ES-I3 (cell line): Measurements from ENCODE around the gene SAP30.
A peak's percentile ranks its signal among the peaks of the same experiment; 100 is the strongest.

Source experiments
- H3K36me3 ChIP-seq: 2 replicates; pipeline ENCODE4 v1.6.1; 2013; ENCODE audit warnings: mild to moderate bottlenecking, low read length, control low read depth, moderate library complexity; ENCODE audit not compliant: insufficient read depth
- H3K4me1 ChIP-seq: 2 replicates; pipeline ENCODE4 v1.6.1; 2013; ENCODE audit warnings: mild to moderate bottlenecking, control low read depth, low read length; ENCODE audit not compliant: insufficient read depth
- H3K9ac ChIP-seq: 2 replicates; pipeline ENCODE4 v1.6.1; 2013; ENCODE audit warnings: low read depth, mild to moderate bottlenecking, low read length, moderate library complexity
- H3K9me3 ChIP-seq: 2 replicates; pipeline ENCODE4 v1.6.1; 2013; ENCODE audit warnings: mild to moderate bottlenecking, low read length, moderate library complexity; ENCODE audit not compliant: control insufficient read depth, insufficient read depth

SAP30 gene

GRCh38 chr4:173370477-173371291, at the start of gene SAP30:
SAP30 (plus strand) TSS chr4:173370954; CDS start chr4:173371183, 229 bp downstream.
- no peaks in the 10 kb centered on the region for H3K36me3 ChIP-seq
- H3K9ac ChIP-seq = peak within 1 kb of the TSS; percentile 80
- H3K4me1 ChIP-seq = no peaks in the 10 kb centered on the region
- no peaks in the 10 kb centered on the region for H3K9me3 ChIP-seq

GRCh38 chr4:173325007-173325736, 45.6 kb upstream of the SAP30 start:
- Histone ChIP-seq H3K9me3 (no peaks in the 10 kb centered on the region), H3K9ac (no peak overlapping the region), H3K4me1 (0 out of 2 replicates have a peak, but pooled peaks cover 3% of the 10 kb centered on the region), H3K36me3 (peaks cover 24% of the 10 kb centered on the region)

- Histone ChIP-seq H3K36me3 (peaks cover 35% of the 10 kb centered on the region), H3K9me3 (no peaks in the 10 kb centered on the region), H3K9ac (no peak overlapping the region), H3K4me1 (peaks cover 11% of the 10 kb centered on the region; the same call in 1 of the 2 replicates)
These were observed 42.4 kb upstream of the SAP30 start for GRCh38 chr4:173328236-173328901.

- H3K9me3 ChIP-seq = no peaks in the 10 kb centered on the region
- H3K4me1 ChIP-seq = peaks cover 8% of the 10 kb centered on the region; the same call in 1 of the 2 replicates
- H3K9ac ChIP-seq = no peak overlapping the region
- peaks cover 32% of the 10 kb centered on the region for H3K36me3 ChIP-seq
These were observed 40.2 kb upstream of the SAP30 start for GRCh38 chr4:173330590-173330989.

- H3K4me1 ChIP-seq = peaks cover 8% of the 10 kb centered on the region; the same call in 1 of the 2 replicates
- peak overlapping the region; percentile 99; the same call in 1 of the 2 replicates for H3K9ac ChIP-seq
- peaks cover 25% of the 10 kb centered on the region for H3K36me3 ChIP-seq
- no peaks in the 10 kb centered on the region for H3K9me3 ChIP-seq
These were observed 38.7 kb upstream of the SAP30 start for GRCh38 chr4:173332021-173332487.

GRCh38 chr4:173332963-173333657, 37.6 kb upstream of the SAP30 start:
- Histone ChIP-seq H3K9me3 (no peaks in the 10 kb centered on the region), H3K4me1 (peaks cover 8% of the 10 kb centered on the region; the same call in 1 of the 2 replicates), H3K9ac (peak overlapping the region; percentile 99), H3K36me3 (peaks cover 24% of the 10 kb centered on the region)

- peak overlapping the region; percentile 99 for H3K9ac ChIP-seq
- peaks cover 8% of the 10 kb centered on the region; the same call in 1 of the 2 replicates for H3K4me1 ChIP-seq
- no peaks in the 10 kb centered on the region for H3K9me3 ChIP-seq
- peaks cover 19% of the 10 kb centered on the region for H3K36me3 ChIP-seq
These were observed 37.1 kb upstream of the SAP30 start for GRCh38 chr4:173333658-173334084.

GRCh38 chr4:173334085-173334890, 36.5 kb upstream of the SAP30 start, which contains the start of gene HMGB2:
HMGB2 (minus strand) TSS chr4:173334358; CDS start chr4:173333649, 709 bp downstream.
- H3K9ac ChIP-seq = peak within 1 kb of the TSS; percentile 99
- H3K36me3 ChIP-seq = peaks cover 18% of the 10 kb centered on the region
- peaks cover 8% of the 10 kb centered on the region; the same call in 1 of the 2 replicates for H3K4me1 ChIP-seq
- no peaks in the 10 kb centered on the region for H3K9me3 ChIP-seq

GRCh38 chr4:173334891-173335752, 35.6 kb upstream of the SAP30 start:
- peaks cover 8% of the 10 kb centered on the region; the same call in 1 of the 2 replicates for H3K4me1 ChIP-seq
- peak overlapping the region; percentile 71 for H3K9ac ChIP-seq
- H3K36me3 ChIP-seq = peaks cover 17% of the 10 kb centered on the region
- no peaks in the 10 kb centered on the region for H3K9me3 ChIP-seq

GRCh38 chr4:173337463-173337862, 33.3 kb upstream of the SAP30 start:
- no peak overlapping the region for H3K9ac ChIP-seq
- H3K9me3 ChIP-seq = no peaks in the 10 kb centered on the region
- H3K4me1 ChIP-seq = peaks cover 5% of the 10 kb centered on the region; the same call in 1 of the 2 replicates
- H3K36me3 ChIP-seq = peaks cover 9% of the 10 kb centered on the region; the same call in 1 of the 2 replicates

- H3K4me1 ChIP-seq = 0 out of 2 replicates have a peak, but pooled peaks cover 8% of the 10 kb centered on the region
- no peaks in the 10 kb centered on the region for H3K9me3 ChIP-seq
- no peak overlapping the region for H3K9ac ChIP-seq
- no peaks in the 10 kb centered on the region for H3K36me3 ChIP-seq
These were observed 26.8 kb upstream of the SAP30 start for GRCh38 chr4:173343832-173344397.

- no peaks in the 10 kb centered on the region for H3K9me3 ChIP-seq
- H3K9ac ChIP-seq = no peak overlapping the region
- H3K4me1 ChIP-seq = 0 out of 2 replicates have a peak, but pooled peaks cover 8% of the 10 kb centered on the region
- no peaks in the 10 kb centered on the region for H3K36me3 ChIP-seq
These were observed 25.1 kb upstream of the SAP30 start for GRCh38 chr4:173345648-173346047.
